NAMALWA (cell line): Measurements from ENCODE around the gene KCNG2.

Experiments used
- DNase-seq: peaks from one replicate; pipeline ENCODE4 v3.0.0-alpha.2; 2015; ENCODE audit warnings: low spot score

The KCNG2 gene

GRCh38 chr18:79786304-79786703 is 11.4 kb upstream of the KCNG2 start:
- no peak for DNase-seq

DNA sequence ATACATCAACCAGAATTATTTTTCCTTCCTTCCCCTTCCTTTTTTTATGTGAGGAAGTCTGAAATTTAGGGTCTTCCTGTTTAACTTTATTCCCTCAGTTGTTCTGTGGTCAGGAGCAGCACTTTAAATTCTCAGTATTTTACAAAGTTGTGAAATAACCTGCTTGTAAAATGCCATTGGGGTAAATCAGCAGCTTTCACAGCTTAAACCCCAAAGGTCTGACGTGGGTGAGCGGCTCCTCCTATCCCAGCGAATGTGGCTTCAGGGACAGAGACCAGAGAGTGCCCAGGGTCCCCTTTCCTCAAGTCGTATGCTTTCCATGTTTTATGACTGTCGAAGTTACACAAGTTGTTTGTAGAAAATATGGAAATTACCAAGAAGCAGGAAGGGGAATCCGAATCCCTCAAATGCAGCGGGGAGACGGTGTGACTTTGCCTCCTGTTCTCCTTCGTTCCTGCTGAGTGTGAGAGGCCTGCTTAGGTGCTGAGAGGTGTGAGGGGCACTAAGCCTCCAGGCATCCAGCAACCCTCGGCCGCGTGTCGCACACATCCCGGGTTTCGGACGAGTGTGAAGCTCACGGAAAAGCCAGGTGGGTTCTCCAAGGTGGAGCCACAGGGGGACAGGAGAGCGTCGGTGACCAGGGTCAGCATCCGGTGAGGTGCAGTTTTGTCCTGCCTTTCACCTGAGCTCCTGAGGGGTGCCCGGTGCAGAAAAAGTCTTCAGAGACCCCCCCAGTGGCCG is 10.8 kb upstream of the KCNG2 start:
- DNase-seq, result no peak

DNA sequence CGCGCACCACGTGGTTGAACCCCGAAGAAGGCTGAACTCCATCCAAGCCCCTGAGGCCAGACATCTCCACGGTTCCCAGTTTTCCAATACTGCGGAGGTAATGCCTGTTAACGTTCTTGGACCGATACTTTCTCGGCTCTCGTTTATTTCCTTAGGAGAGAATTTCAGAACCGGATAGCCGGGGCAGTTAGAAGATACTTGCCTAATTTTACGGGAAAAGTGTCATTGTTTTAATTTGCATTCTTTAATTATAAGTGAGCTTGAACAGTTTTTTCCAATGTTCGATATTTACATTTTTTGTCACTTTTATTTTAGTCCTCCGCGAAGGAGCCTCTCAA is 10.2 kb upstream of the KCNG2 start:
- DNase-seq, result no peak

DNA sequence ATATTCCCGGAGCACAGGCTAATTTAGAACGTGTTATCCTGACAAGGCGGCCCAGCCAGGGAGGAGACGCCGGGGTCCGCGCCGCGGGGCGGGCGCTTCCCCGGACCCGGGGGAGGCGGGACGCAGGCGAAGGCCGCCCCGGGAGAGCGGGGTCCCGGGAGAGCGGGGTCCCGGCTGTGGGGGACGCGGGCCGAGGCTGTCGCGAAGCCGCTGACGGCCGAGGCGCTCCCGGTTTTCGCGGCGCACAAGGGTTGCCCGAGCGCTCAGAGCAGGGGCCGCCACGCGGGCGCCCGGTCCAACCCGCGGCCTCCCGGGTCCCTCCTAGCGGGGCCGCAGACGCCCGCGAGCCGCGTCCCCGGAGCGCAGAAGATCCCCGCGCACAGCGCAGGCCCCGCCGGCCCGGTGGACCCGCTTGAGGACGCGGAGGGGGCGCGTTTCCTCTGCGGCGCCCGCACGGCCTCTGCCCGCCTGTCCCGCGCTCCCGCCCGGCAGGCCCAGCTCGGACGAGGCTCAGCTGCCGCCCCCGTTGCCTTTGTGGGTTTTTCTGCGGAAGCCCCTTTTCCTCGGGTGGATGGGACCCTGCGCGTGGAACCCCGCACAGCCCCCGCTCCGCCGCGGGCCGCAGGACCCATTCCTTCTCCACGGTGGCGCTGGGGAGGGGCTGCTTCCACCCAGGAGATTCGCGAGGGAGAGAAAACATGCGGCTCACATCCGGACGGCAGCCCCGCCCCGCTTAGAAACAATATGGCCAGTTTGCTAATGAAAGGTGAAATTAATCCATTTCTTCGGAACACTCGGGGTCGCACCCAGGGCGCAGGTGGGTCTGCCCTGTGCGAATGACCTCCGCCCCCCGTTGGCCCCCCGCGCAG is 9.6 kb upstream of the KCNG2 start:
- no peak for DNase-seq

GRCh38 chr18:79788734-79789085 is 9.0 kb upstream of the KCNG2 start:
- no peak for DNase-seq

- no peak for DNase-seq
These were observed 8.4 kb upstream of the KCNG2 start for GRCh38 chr18:79789091-79789891.

DNA sequence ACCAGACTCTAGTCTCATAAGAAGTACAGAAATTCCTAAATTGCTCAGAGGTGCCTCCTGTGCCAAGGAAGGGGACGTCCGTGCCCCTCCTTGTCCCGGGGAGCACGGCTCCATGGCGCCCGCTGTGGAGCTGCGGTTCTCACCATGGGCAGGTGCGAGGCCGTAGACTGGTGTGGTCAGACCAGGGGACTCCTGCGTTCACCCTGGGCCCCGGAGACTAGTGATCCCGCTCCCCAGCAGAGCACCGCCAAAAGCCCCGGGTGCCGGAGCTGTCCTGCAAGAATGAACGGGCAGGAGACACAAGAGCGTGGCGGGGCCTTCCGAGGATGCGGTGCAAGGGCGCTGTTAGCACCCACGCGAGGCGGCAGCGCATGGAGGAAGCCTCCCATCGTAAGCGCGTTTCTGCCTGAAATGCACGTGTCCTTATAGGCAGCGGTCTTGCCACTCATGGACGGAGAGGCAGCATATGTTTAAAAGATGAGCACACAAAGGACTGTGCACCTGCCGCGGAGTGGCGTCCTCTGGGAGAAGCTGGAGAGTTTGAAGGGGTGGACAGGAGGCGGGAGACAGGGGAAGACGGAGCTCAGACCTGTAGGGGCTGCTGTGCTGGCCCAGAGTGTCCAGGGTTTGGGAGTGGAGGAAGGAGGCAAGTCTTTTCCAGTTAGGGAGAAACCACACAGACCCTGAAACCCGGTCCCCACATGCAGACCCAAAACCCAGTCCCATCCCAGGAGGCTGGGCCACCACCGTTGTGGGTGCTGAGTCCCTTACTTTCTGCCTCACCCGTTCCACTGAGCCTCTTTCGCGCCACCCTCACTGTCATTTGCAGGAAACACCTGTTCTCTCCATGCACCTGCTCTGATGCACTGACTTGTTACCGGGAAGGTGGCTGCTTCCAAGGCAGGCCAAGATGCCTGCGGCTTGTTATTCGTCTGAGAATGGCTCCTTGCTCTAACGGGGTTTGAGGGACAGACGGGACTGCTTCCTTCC is 7.5 kb upstream of the KCNG2 start:
- DNase-seq, result no peak

GRCh38 chr18:79790996-79791972 is 6.5 kb upstream of the KCNG2 start:
- DNase-seq, result no peak

DNA sequence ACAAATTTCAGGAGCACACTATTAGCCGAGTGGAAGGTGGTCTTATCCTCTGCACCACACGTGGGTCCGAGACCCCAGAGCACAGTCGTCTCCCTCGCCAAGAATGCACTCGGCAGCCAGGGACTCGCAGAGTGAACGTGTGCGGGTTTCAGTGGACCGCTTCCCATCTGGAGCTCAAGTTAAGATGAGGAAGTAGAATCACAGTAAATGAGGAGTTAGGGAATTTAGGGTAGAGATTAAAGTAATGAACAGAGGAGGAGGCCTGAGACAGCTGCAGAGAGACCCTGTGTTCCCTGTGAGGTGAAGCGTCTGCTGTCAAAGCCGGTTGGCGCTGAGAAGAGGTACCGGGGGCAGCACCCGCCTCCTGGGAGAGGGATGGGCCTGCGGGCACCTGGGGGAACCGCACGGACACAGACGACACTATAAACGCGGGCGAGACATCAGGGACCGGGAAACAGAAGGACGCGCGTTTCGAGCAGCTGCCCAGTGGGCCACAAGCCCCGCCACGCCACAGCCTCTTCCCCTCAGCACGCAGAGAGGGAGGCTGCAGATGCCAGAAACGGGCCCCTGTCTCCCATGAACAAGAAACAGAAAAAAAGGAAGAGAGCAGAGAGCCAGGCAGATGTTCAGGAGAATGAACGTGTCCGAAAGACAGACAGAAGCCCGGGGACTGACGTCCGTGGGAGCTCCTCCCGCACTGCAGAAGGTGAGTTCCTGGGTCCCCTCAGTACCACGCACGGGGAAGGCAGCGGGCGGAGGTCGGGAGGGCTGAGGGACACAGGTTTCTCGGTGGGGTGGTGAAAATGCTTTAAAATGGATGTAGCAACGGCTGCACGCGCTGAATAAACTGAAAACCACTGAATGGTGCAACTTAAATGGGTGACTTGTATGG is 5.4 kb upstream of the KCNG2 start:
- DNase-seq, result no peak

- peak; percentile 17 for DNase-seq
These were observed 4.8 kb upstream of the KCNG2 start for GRCh38 chr18:79792988-79793355.

DNA sequence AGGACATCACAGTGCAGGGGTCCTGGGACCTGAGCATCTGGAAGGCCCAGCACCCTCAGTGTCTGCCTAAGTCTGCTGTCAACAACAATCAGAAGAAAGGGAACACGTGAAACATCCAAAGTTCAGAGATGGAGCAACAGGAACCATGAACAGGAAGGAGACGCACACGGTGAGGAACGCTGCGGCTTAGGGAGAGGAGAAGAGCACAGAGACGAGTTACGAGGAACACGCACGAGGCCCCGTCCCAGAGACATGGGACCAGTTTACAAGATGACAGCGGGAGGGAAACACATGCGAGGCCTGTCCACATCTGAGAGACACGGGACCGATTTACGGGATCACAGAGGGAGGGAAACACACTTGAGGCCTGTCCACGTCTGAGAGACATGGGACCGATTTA is 2.9 kb upstream of the KCNG2 start:
- no peak for DNase-seq

DNA sequence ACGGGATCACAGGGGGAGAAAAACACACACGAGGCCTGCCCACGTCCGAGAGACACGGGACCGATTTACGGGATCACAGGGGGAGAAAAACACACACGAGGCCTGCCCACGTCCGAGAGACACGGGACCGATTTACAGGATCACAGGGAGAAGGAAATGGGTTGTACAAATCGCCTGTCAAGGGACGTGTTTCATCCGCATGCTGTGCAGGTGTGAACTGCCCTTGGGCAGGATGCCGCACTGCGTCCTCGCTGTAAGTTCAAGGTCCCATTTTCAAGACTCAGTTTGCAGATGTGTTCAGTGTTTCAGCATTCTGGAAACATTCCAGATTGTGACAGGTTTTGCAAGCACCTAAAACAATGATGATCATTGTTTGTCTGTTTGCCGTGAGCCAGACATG is 2.3 kb upstream of the KCNG2 start:
- no peak for DNase-seq

GRCh38 chr18:79796016-79796415 is 1.7 kb upstream of the KCNG2 start:
- no peak for DNase-seq

DNA sequence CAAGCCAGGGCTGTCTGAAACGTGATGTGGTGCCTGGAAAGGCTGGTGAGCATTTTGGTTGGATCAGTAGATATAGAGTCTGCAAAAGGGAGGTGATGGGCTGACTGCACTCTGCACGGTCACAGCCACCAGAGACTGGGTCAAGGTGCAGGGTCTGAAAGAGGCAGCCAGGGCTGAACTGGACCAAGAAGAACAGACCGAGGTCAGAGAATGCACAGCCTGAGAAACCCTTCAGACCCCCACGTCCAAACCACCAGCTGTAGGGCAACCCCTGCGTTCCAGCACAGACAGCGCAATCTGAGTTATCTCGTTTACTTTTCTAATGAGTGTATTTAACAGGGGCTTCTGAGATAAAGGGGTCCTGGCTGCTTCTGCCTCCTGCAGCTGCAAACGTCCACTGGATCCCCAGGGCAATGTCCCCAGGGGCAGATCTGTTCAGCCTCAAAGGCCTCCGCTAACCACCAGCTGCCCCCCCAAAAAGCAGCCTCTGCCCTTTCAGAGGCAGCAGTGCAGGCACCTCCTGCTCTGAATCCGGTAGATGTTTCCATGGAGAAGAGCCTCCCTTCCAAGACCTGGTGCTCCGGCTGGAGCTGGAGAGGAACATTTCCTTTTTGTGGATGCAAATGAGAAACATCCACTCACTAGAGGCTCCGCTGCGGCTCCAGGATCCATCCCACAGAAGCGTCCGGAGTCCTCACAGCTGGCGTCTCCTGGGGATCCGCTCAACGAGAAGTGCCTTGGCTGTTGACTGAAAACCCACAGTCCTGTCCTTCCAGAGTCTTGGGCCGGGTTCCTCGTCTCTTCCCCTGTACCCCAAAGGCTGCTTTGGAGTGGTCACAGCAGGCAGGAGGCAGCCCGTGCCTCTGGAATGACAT is 970 bp upstream of the KCNG2 start:
- no peak for DNase-seq

DNA sequence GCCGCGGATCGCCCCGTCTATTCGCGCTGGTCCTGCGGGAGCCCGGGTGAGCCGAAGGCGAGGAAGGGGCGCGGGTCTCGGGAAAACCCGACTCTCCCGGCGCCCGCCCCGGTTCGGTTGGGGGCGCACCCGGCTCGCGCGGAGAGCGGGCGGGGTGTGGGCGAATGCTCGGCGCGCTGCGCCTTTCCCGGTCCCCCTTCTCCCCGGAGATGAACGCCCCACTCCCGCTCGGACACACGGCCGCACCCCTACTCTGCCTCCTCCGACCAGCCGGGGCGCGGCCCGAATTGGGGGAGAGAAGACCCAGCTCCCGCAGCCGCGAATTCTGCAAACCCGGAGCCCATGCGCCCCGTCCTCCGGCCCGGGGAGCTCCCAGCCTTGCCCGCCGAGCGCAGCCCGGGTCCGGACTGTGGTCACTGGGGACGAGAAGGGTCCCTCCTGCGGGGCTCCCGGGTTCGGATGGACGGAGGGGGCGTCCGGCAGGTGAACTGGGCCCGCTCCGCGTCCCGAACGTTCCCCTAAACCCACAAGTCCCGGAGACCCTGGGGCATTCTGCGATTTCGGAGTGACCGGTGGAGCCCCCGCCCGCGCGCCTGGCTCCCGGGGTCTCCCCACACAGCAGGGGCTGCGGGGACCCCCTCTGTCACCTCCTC is 734 bp downstream of the KCNG2 start:
- DNase-seq, result no peak

- no peak for DNase-seq
These were observed 1.2 kb downstream of the KCNG2 start for GRCh38 chr18:79798999-79799370.

- DNase-seq, result peak; percentile 17
These were observed 2.1 kb downstream of the KCNG2 start for GRCh38 chr18:79799619-79800370.
